Superior temporal gyrus (tissue), 1 donor: Measurements from ENCODE around the gene NEU2.
A peak's percentile ranks its signal among the peaks of the same experiment; 100 is the strongest.
"Not testable (repeated sequence)": the region's sequence is repeated elsewhere in the genome, so short reads cannot be mapped to it uniquely, and the experiment has no call there.

Experiments
- DNase-seq: peaks from one replicate; pipeline ENCODE4 v3.0.0-alpha.2; 2016; ENCODE audit errors: extremely low spot score

The NEU2 gene

GRCh38 chr2:233034091-233034882 lies 1.8 kb downstream of the NEU2 start:
- no peak for DNase-seq

GRCh38 chr2:233035426-233036161 lies 3.1 kb downstream of the NEU2 start:
- DNase-seq: no peak

GRCh38 chr2:233036162-233036838 lies 3.8 kb downstream of the NEU2 start:
- DNase-seq: no peak

GRCh38 chr2:233037078-233037477 lies 4.6 kb downstream of the NEU2 start:
- DNase-seq: no peak

GRCh38 chr2:233039212-233039845 lies 6.9 kb downstream of the NEU2 start:
- DNase-seq: peak; percentile 72

- DNase-seq: no peak
These were observed 7.5 kb downstream of the NEU2 start for GRCh38 chr2:233039846-233040530.

- DNase-seq: no peak
These were observed 8.1 kb downstream of the NEU2 start for GRCh38 chr2:233040571-233040970.

GRCh38 chr2:233041722-233042323 lies 9.4 kb downstream of the NEU2 start:
- DNase-seq: no peak

- no peak for DNase-seq
These were observed 10.1 kb downstream of the NEU2 start for GRCh38 chr2:233042549-233042948.

GRCh38 chr2:233044974-233045605 lies 12.6 kb downstream of the NEU2 start:
- DNase-seq: peak; percentile 65

GRCh38 chr2:233047206-233047605 lies 14.7 kb downstream of the NEU2 start:
- no peak for DNase-seq

GRCh38 chr2:233047667-233048066 lies 15.2 kb downstream of the NEU2 start:
- peak; percentile 69 for DNase-seq

- DNase-seq: no peak
These were observed 16.2 kb downstream of the NEU2 start for GRCh38 chr2:233048569-233049193.

GRCh38 chr2:233049194-233049761 lies 16.8 kb downstream of the NEU2 start:
- DNase-seq: no peak

- no peak for DNase-seq
These were observed 19.0 kb downstream of the NEU2 start for GRCh38 chr2:233051241-233052149.

GRCh38 chr2:233052517-233052916 lies 20.0 kb downstream of the NEU2 start:
- not testable (repeated sequence) for DNase-seq

- DNase-seq: peak; percentile 65
These were observed 21.7 kb downstream of the NEU2 start for GRCh38 chr2:233053928-233054784.

GRCh38 chr2:233055362-233055761 lies 22.9 kb downstream of the NEU2 start:
- no peak for DNase-seq
